Hematopoietic multipotent progenitor cell treated with erythropoietin and hydrocortisone succinate and interleukin-3 and kit ligand, for 8 days (in vitro differentiated cells): ENCODE results near the gene IGFBP7.
"Not testable (repeated sequence)": the region's sequence is repeated elsewhere in the genome, so short reads cannot be mapped to it uniquely, and the experiment has no call there.

Experiments
- DNase-seq: peaks from one replicate; pipeline ENCODE4 v3.0.0-alpha.2; 2015

Gene IGFBP7

DNA sequence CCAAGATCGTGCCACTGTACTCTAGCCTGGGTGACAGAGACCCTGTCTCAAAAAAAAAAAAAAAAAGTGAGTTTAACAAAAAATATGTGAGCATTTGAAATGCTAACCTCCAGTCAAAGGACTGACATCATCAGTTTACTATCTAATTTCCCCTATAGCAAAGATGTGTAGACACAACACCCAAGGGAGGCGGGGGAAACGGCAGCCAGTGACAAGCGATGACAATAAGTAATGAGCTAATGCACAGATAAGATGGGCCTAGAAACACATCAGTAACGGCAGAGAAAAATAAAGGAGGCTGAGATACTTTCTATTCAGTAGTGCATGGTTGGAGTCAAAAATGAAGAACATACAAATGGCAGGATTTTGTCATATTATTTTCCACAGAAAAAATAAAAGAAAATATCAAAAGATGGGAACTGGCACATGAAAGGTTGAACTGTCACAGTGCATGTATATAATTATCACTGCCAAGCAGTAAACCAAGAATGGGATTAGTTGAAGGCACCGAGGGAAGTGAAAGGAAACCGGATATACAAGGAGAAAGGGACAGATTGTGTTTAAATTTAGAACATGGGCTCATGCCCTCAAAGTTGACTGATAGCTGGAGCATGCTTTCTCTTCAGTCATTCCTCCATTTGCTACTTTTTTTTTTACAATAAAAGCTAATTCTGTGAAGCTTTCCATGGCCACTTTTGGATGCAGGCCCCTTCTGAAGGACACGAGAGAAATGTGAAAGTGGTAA is 41.8 kb downstream of the IGFBP7 start:
- DNase-seq: no peak

DNA sequence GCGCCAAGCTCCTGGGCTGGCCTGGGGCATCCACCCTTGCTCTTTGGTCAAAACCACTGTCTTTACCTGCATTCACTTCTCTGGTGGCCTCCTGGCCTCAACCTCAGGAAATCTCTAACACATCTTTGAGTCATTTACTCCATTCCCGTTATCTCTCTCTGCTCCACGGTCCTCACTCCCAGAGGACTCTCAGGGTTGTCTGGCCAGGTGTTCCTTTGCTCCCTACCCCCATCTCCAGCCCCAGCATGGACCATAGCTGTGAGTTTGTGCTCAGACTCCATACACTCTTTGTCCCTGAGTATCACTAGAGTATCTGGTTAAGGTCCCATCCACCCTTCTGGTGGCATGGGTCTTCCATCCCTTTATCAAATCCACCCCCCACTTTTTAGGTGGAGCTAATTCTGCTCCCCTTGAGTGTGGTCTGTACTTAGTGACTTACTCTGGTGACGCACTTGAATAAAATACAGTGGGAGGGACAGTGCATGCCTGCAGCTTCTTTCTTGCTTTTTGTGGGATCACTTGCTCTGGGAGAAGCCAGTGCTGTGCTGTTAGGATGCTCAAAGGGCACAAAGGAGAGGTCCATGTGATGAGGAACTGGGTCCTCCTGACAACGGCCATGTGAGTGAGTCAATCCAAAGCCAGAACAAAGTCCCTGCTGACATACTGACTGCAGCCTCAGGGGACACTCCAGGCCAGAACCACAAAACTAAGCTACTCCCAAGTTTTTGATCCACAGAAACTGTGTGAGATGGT is 44.3 kb downstream of the IGFBP7 start:
- DNase-seq: no peak

DNA sequence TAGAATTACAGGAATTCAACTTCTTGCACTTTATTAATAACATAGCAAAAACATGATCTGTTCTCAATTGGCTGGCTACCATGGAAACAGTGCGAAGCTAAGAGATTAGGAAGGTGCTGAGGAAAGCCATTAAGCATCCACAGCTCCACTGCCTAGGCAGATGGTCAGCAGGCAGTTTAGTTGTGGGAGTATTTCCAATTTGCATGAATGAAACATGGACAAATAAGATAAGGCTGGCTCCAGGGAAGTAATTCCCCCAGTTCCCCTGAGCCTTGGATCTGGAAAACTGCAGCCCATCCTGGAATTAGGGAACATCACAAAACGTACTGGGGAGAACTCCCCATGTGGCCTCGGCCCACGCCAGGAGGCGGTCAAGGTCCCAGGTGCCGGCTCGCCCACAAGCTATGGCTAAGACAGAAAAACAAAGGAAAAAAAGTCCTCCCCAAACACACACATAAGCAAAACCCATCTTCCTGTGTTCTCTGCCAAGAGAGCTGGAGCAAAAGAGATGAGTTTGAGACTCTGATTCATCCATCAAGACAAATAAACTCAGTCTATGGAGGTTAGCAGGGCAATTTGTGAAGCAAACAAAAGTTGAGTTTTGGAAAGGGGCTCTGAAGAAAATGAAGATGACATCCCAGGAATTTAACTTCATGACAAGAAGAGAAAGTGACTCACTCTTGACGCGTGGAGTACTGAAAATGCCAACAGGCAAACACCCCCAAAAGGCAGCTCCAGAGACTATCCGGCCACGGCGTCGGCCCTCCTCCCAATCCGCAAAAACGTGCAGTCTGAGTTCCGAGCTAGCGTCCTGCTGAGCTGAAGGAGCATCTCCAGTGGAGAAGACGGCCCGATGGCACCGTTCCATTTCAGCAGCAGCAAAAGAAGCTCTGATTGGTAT is 45.1 kb downstream of the IGFBP7 start:
- DNase-seq: no peak

DNA sequence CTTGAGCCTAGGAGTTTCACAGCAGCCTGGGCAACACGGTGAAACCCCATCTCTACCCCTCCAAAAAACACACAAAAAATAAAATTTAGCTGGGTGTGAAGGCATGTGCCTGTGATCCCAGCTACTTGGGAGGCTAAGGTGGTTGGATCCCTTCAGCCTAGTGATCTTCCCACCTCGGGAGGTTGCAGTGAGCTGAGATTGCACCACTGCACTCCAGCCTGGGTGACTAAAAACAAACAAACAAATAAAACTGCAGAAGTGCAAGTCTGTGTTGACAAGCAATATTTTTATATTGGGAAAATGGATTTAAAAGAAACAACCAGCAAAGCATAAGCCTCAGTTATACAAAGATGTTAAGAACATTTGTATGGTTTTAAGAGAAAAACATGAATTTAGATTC is 46.1 kb downstream of the IGFBP7 start:
- DNase-seq: no peak

DNA sequence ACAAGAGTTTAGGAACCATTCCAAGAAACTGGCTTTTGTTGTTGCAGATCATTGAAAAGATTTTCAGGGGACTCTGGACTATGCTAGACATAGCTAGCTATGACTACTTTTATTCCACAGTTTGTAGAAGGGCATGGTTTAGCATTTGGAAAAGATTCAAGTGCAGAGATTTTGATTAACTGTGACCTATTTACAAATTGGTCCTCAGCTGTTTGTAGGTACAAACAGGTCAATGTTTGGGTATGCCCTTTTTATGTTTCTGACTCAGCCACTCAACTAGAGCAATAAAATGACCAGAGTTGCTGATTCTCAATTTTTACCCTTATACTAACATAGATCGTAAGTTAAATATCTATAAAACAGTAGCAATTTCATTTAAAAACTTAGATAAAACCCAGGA is 46.7 kb downstream of the IGFBP7 start:
- DNase-seq: no peak

DNA sequence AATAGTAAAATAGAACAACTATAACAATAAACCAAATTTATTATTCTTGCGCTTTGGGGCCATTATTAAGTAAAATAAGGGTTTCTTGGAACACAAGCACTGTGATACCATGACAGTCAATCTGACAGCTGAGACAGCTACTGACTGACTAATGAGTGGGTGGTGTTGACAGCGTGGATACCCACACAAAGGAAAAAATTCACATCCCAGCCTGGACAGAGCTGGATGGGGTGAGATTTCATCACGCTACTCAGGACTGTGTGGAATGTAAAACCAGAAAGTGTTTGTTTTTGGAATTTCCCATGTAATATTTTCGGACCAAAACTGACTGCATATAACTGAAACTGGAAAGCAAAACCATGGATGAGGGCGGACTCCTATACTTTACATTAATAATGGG is 48.8 kb downstream of the IGFBP7 start:
- DNase-seq: no peak

DNA sequence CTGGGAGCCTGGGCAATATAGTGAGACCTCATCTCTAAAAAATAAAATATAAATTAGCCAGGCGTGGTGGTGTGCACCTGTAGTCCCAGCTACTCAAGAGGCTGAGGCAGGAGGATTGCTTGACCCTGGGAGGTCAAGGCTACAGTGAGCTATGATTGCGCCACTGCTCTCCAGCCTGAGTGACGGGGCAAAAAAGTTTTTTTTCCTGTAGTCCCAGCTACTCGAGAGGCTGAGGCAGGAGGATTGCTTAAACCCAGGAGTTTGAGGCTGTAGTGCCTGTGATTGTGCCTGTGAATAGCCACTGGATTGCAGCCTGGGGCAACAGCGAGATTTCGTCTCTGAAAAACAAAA is 49.5 kb downstream of the IGFBP7 start:
- DNase-seq: not testable (repeated sequence)

DNA sequence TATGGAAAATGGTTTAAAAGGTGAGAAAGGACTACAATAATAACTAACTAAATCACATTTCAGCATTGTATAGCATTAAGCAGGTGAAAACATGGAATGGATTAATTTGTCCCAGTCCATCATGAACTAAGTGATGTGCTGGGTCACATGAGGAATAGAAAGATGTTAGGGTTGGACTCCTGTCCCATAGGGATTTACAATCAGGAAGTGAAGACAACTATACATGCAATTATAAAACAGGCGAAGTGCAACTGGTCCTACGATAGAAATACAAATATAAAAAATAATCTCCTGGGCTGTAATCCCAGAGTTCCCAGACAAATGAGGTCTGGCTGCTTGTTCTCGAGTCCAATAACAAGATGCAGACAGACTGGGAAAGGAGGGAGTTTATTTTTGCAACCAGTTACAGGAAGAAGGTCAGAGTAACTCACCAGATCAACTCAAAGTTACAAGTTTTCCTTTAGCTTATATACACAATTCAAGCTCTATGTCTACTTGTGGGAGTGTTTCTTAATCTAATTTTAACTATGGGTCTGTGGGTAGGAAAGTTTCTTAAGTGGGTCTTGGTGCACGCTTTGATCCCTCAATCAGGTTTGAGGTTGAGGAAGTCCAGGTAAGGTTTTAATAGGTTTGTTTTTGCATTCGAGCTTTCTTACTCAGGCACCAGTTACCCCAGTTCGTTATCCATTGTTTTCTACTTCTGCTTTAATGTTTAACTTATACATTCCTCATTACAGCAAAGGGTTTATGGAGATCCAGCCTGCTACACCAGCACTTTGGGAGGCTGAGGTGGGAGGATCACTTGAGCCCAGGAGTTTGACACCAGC is 50.1 kb downstream of the IGFBP7 start:
- no peak for DNase-seq

DNA sequence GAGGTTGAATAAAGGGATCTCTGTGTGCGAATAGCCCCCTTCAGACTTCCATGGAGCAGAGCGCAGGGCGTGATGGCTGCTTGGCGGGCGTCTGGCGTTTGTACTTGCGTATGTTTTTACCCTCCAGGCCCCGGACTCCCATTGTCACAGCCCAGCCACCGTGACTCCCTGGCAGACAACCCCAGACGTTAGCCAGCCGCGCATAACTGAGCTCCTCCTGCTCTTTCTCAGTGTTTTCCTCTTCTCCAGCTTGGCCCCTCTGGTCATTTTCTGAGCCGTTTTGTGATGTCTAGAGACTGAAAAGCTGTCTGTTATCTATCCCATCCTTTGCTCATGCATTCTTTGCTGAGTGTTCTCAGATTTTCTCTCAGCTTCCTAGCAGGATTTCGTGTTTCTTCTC is 54.3 kb downstream of the IGFBP7 start:
- no peak for DNase-seq

DNA sequence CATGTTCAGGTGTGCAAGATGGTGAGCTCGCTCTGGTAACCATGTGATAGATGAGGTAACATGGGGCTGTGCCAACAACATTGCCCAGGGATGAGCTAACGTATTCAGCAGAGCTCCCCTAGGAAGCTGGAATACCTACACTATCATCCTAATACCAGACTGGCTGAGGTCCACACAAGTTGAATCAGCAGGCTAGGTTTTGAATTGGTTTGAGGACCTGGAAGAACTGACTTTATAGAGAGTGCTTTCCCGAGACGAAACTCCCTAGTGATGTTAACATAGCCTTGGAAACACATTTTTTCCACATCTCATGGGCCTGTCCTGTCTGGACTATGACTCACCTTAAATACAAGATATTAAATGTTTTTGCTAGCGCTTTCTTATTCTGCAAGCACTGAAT is 56.7 kb downstream of the IGFBP7 start:
- DNase-seq: no peak

DNA sequence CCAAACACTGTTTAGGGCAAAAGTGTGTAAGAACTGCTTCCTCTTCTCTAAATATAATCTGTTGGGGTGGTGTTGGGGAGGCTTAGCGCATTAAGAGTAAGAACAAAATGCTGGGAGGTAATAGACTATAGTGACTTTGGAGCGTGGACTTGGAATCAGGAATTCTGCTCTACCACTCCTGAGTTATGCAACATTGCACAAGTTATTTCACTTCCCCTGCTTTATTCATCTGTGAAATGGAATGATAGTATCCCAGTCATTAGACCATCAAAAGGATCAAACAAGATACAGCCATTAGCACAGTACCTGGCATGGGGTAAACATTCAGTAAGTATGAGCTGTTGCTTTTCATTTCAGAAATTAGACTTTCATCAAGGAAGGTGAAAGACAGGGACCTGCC is 58.7 kb downstream of the IGFBP7 start:
- no peak for DNase-seq

DNA sequence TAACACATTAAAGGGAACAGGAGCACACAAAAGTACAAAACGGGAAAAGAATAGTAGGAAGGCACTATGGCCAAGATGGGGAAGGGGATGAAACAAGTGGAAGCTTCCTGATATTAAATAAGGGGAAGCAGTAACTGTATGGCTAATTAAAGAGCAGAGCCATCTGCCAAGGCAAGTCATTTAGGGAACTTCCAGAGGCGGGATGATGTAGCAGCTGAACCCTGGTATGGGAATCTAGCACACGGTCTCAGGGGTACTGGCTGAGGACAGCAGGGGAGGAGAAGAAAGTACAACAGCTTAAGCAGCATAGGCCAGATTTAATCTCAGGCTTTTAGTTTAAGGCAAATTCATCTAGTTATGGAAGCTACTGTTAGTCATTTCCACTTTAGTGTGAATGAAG is 59.1 kb downstream of the IGFBP7 start:
- no peak for DNase-seq

DNA sequence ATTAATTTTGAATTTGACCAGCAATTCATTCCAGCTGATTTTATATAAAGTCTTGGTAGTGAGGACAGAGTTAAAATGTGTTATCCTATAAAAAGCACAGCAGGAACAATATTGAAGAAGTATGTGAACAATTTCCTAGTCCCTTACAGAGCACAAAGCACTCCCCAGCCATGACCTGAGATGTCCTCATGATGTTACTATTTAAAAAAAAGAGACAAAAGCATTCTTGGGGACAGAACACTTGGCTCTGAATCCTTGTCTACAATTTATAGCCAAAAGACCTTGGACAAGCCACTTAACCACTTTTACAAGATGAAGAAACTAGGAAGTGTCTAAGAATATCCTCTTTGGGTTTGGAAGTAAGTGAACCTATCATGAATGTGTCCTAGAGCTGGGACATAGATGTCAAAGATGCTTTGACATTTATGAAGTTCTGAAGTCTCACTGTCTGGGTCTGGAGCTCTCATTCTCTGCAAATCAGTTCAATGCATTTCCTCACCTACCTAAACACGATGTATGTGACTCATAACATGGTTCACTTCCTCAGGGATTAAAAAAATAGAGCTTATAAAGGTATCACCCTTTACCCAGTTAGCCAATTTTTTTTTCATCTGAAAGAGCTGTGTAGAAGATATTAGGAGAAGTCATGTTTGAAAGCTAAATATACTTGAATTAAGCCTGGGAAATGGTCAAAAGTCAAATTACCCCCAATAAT is 61.4 kb downstream of the IGFBP7 start:
- DNase-seq: no peak

DNA sequence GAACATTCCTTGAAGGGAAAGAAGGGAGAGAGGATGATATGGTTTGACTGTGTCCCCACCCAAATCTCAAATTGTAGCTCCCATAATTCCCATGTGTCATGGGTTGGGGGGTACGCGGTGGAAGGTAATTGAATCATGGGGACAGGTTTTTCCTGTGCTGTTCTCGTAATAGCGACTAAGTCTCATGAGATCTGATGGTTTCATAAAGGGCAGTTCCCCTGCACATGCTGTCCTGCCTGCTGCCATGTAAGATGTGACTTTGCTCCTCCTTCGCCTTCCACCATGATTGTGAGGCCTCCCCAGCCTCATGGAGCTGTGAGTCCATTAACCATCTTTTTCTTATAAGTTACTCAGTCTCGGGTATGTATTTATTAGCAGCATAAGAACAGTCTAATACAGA is 63.1 kb downstream of the IGFBP7 start:
- not testable (repeated sequence) for DNase-seq

DNA sequence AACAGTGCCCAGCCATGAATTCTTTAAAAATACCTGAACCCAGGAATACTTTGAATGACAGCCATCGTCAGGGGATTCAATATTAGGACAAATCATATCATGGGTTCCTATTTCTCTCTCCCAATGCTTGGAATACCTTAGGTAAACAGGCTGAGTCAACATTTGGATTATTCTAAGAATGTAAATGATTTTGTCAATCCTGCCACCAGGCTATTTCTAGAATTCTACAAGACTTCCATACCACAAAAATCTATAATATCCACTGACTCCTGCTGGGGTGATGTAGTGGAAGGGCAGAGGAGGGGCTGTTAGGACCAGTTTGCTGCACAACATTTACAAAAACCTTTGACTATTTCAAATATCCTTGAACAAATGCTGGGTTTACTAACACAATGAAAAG is 65.2 kb downstream of the IGFBP7 start:
- no peak for DNase-seq

DNA sequence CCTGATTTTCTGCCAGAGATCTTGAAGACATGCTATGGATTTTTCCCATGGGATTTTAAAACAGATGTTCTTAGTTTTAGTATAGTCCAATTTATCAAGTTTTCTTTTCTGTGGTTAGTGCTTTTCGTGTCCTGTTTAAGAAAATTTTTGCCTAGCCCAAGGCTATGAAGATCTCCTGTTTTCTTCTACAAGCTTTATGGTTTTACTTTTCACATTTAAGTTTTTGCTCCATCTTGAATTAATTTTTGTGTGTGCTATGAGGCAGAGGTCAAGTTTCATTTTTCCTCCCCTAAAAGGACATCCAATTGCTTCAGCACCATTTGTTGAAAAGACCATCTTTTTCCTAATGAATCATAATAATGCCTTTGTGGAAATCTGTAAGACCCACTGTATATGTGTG is 65.9 kb downstream of the IGFBP7 start:
- no peak for DNase-seq

DNA sequence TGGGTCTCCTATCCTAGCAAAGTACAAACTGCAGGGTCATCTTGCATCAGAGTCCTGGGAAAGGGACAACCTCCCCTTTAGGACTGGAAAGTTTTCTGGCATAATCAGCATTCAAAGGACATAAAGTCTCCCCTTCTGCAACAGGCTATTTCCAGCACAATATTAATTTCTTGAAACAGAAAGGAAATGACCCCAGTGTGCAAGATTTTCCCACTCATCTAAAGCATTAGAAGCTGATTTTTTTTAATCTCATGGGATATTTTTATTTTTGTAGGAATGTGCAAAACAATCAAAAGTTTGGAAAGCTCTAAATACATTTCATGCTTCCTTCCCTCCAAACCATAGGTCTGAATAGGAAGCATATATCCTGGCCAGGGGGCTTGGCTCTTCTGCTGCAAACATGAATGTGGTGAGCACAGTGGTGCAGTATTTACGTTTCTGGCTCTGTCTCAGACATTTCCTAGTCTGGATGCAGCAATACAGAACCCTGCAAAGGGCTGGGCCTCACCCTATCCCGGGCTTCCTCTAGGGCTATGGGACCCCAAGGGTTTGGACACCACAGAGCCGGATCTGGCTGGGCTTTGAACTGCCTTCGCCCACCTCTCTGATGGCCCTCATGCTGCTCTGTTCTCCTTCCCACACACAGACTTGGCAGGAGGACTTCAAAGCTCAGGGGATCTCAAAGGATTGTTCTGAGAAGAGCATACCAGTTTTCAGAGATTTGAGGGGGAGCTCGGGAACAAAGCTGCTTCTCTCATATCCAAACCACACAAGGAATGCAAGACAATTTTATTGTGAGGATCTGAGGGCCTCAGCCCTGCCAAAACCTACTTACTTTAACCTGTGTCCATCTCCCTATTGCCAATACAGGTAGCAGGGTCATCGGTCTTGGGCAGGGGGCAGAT is 66.6 kb downstream of the IGFBP7 start:
- DNase-seq: no peak

DNA sequence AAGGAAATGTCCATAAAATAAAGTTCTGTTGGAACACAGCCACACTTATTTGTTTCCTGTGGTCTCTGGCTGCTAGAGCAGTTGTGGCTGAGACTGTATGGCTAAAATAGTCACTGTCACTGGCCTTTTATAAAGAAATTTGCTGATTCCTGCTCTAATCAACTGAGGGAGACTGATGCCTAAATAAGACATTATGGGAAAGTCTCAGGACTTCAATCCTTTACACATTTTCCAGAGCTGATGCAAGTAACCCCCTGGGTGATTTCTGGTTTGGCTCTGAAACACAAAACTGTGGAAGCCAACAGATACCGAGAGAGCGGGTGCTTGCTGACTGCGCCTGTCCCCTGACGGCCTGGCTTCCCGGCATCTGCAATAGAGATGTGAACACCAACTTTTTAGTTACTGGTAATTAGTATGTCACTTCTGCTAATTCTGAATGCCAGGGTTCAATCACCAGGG is 67.4 kb downstream of the IGFBP7 start:
- no peak for DNase-seq

DNA sequence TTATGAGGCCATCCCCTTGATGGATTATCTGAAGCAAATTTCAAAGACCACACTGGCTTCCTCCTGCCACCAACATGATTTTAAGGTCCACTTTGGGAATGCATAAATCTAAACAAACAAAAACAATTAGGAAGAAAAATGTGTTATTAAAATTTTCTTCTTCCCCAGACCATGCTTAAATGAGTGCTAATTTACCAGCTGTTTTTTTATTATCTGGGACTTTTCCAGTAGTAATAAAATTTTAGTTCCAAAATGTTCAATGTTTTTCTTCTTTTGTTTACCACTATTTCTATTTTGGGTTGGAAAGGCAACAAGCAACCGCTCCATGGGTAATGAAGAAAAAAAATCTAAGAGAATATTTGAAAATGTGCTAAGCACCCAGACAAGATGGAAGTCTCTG is 69.2 kb downstream of the IGFBP7 start:
- no peak for DNase-seq

DNA sequence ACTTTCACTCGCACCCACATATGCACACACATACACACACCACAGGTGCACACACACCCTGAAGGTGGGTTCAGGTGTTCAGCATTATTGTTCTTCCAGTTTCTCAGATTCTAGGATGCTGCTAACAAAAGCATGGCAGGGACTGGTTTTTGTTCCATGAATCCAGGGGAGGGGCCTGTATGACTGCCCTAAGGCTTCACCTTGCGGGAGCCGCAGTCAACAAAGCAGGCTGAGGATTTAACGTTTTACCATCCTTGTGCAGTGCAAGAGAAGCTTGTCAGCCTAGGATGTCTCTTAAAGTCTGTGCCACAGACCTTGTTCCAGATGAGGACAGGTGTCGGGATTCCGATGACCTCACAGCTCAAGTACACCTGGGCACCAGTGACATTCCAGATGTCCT is 69.7 kb downstream of the IGFBP7 start:
- no peak for DNase-seq

DNA sequence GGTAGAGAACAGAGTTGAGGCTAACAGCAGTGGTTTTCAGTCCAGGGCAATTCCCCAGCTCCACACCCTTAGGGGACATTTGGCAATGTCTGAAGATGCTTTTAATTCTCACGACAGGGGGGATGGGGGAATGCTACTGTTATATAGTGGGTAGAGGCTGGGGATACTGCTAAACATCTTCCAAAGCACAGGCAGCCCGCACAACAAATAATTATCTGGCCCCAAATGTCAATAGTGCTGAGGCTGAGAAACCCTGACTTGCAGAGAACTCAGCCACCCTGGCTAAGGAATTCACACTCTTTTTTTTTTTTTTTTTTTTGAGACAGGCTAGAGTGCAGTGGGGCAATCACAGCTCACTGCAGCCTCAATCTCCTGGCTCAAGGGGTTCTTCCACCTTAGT is 70.8 kb downstream of the IGFBP7 start:
- no peak for DNase-seq
